K562 (cell line): ENCODE results near the gene OR1J4. TPM values are rescaled to one million over a fixed set of nuclear protein-coding genes. Genes with fewer than 3 reads are reported as not detected.

Experiments used
- polyA plus RNA-seq, 8 experiments: library from polyadenylated mRNA; depleted of rRNA in 4 of 8; stranded (reverse) in 5 of 8; unstranded in 3 of 8; fragments of >200 nt; fragmentation: Nextera tagmentation in 2 of 8; fragmentation: Illumina TruSeq in 1 of 8; extraction: Ambion mirVana in 2 of 8; extraction: Trizol in 1 of 8; gene quantifications; 2 replicates each; pipeline versions ENCODE4 v1.2.1 to v1.2.3, GENCODE V29; 2011 to 2014; ENCODE audit warnings: inconsistent platforms in 1 of 8, missing spikeins in 1 of 8
- total RNA-seq, 7 experiments: library from RNA; depleted of rRNA in 6 of 7; stranded (reverse); fragments of >200 nt in 6 of 7; fragmentation: Illumina TruSeq in 2 of 7; extraction: Trizol in 2 of 7; gene quantifications; 2 replicates each; pipeline versions ENCODE4 v1.2.1 to v1.2.3, GENCODE V29; 2011 to 2021; ENCODE audit warnings: low replicate concordance in 1 of 7

Gene OR1J4
- total and polyA plus RNA-seq, 9 of the 15 experiments (the other 6 are each of a cell fraction or from before 2014, with no cell fraction given): not detected

Other genes starting within 250 kb of the OR1J4 start
Only the 7 nearest of the 12 such genes appear.
- gene OR1J1, start 41.2 kb upstream of the OR1J4 start, total RNA-seq (2014; rRNA removed): not detected in 2 replicates
- not detected in 2 replicates for gene OR1J1, start 41.2 kb upstream of the OR1J4 start, total RNA-seq (2014; rRNA removed; fragmentation: Illumina TruSeq; extraction: Trizol)
- not detected in 2 replicates for gene OR1J1, start 41.2 kb upstream of the OR1J4 start, total RNA-seq (2015; rRNA removed; fragmentation: Illumina TruSeq; extraction: Trizol)
- gene OR1J1, start 41.2 kb upstream of the OR1J4 start, total RNA-seq (2021): not detected in 2 replicates
- gene OR1J1, start 41.2 kb upstream of the OR1J4 start, polyA plus RNA-seq (2011; rRNA removed): not detected in 2 replicates
- not detected in 2 replicates for gene OR1J1, start 41.2 kb upstream of the OR1J4 start, polyA plus RNA-seq (2014; fragmentation: Illumina TruSeq; extraction: Trizol)
- gene OR1J1, start 41.2 kb upstream of the OR1J4 start, polyA plus RNA-seq (2014; fragmentation: Nextera tagmentation; extraction: Ambion mirVana): not detected
- not detected in 2 replicates for gene OR1J1, start 41.2 kb upstream of the OR1J4 start, polyA plus RNA-seq (2014; rRNA removed)
- gene OR1J2, start 8.3 kb upstream of the OR1J4 start, total RNA-seq (2014; rRNA removed): not detected in 2 replicates
- not detected in 2 replicates for gene OR1J2, start 8.3 kb upstream of the OR1J4 start, total RNA-seq (2014; rRNA removed; fragmentation: Illumina TruSeq; extraction: Trizol)
- gene OR1J2, start 8.3 kb upstream of the OR1J4 start, total RNA-seq (2015; rRNA removed; fragmentation: Illumina TruSeq; extraction: Trizol): not detected in 2 replicates
- not detected in 2 replicates for gene OR1J2, start 8.3 kb upstream of the OR1J4 start, total RNA-seq (2021)
- gene OR1J2, start 8.3 kb upstream of the OR1J4 start, polyA plus RNA-seq (2011; rRNA removed): not detected in 2 replicates
- gene OR1J2, start 8.3 kb upstream of the OR1J4 start, polyA plus RNA-seq (2014; fragmentation: Illumina TruSeq; extraction: Trizol): not detected in 2 replicates
- gene OR1J2, start 8.3 kb upstream of the OR1J4 start, polyA plus RNA-seq (2014; fragmentation: Nextera tagmentation; extraction: Ambion mirVana): not detected
- gene OR1J2, start 8.3 kb upstream of the OR1J4 start, polyA plus RNA-seq (2014; rRNA removed): not detected in 2 replicates
- not detected in 2 replicates for gene OR1N1, start 8.2 kb downstream of the OR1J4 start, total RNA-seq (2014; rRNA removed)
- not detected in 2 replicates for gene OR1N1, start 8.2 kb downstream of the OR1J4 start, total RNA-seq (2014; rRNA removed; fragmentation: Illumina TruSeq; extraction: Trizol)
- not detected in 2 replicates for gene OR1N1, start 8.2 kb downstream of the OR1J4 start, total RNA-seq (2015; rRNA removed; fragmentation: Illumina TruSeq; extraction: Trizol)
- gene OR1N1, start 8.2 kb downstream of the OR1J4 start, total RNA-seq (2021): not detected in 2 replicates
- gene OR1N1, start 8.2 kb downstream of the OR1J4 start, polyA plus RNA-seq (2011; rRNA removed): not detected in 2 replicates
- gene OR1N1, start 8.2 kb downstream of the OR1J4 start, polyA plus RNA-seq (2014; fragmentation: Illumina TruSeq; extraction: Trizol): not detected in 2 replicates
- gene OR1N1, start 8.2 kb downstream of the OR1J4 start, polyA plus RNA-seq (2014; fragmentation: Nextera tagmentation; extraction: Ambion mirVana): not detected
- not detected in 2 replicates for gene OR1N1, start 8.2 kb downstream of the OR1J4 start, polyA plus RNA-seq (2014; rRNA removed)
- gene OR1N2, start 34.0 kb downstream of the OR1J4 start, total RNA-seq (2014; rRNA removed): not detected in 2 replicates
- gene OR1N2, start 34.0 kb downstream of the OR1J4 start, total RNA-seq (2014; rRNA removed; fragmentation: Illumina TruSeq; extraction: Trizol): not detected in 2 replicates
- gene OR1N2, start 34.0 kb downstream of the OR1J4 start, total RNA-seq (2015; rRNA removed; fragmentation: Illumina TruSeq; extraction: Trizol): not detected in 2 replicates
- gene OR1N2, start 34.0 kb downstream of the OR1J4 start, total RNA-seq (2021): not detected in 2 replicates
- gene OR1N2, start 34.0 kb downstream of the OR1J4 start, polyA plus RNA-seq (2011; rRNA removed): not detected in 2 replicates
- not detected in 2 replicates for gene OR1N2, start 34.0 kb downstream of the OR1J4 start, polyA plus RNA-seq (2014; fragmentation: Illumina TruSeq; extraction: Trizol)
- gene OR1N2, start 34.0 kb downstream of the OR1J4 start, polyA plus RNA-seq (2014; fragmentation: Nextera tagmentation; extraction: Ambion mirVana): not detected
- not detected in 2 replicates for gene OR1N2, start 34.0 kb downstream of the OR1J4 start, polyA plus RNA-seq (2014; rRNA removed)
- not detected in 2 replicates for gene OR1L8, start 64.2 kb downstream of the OR1J4 start, total RNA-seq (2014; rRNA removed)
- gene OR1L8, start 64.2 kb downstream of the OR1J4 start, total RNA-seq (2014; rRNA removed; fragmentation: Illumina TruSeq; extraction: Trizol): 0.10 TPM in 1 of 2 replicates, not detected in the other
- gene OR1L8, start 64.2 kb downstream of the OR1J4 start, total RNA-seq (2015; rRNA removed; fragmentation: Illumina TruSeq; extraction: Trizol): not detected in 2 replicates
- gene OR1L8, start 64.2 kb downstream of the OR1J4 start, total RNA-seq (2021): not detected in 2 replicates
- gene OR1L8, start 64.2 kb downstream of the OR1J4 start, polyA plus RNA-seq (2011; rRNA removed): not detected in 2 replicates
- 0.06 TPM in 1 of 2 replicates, not detected in the other for gene OR1L8, start 64.2 kb downstream of the OR1J4 start, polyA plus RNA-seq (2014; fragmentation: Illumina TruSeq; extraction: Trizol)
- under 1 TPM in 1 of 2 experiments, not detected in 1; 0.06 TPM for gene OR1L8, start 64.2 kb downstream of the OR1J4 start, polyA plus RNA-seq (2014; fragmentation: Nextera tagmentation; extraction: Ambion mirVana)
- gene OR1L8, start 64.2 kb downstream of the OR1J4 start, polyA plus RNA-seq (2014; rRNA removed): 0.03 TPM in 1 of 2 replicates, not detected in the other
- gene OR1Q1, start 95.6 kb downstream of the OR1J4 start, total RNA-seq (2014; rRNA removed): not detected in 2 replicates
- gene OR1Q1, start 95.6 kb downstream of the OR1J4 start, total RNA-seq (2014; rRNA removed; fragmentation: Illumina TruSeq; extraction: Trizol): not detected in 2 replicates
- gene OR1Q1, start 95.6 kb downstream of the OR1J4 start, total RNA-seq (2015; rRNA removed; fragmentation: Illumina TruSeq; extraction: Trizol): not detected in 2 replicates
- gene OR1Q1, start 95.6 kb downstream of the OR1J4 start, total RNA-seq (2021): not detected in 2 replicates
- not detected in 2 replicates for gene OR1Q1, start 95.6 kb downstream of the OR1J4 start, polyA plus RNA-seq (2011; rRNA removed)
- not detected in 2 replicates for gene OR1Q1, start 95.6 kb downstream of the OR1J4 start, polyA plus RNA-seq (2014; fragmentation: Illumina TruSeq; extraction: Trizol)
- gene OR1Q1, start 95.6 kb downstream of the OR1J4 start, polyA plus RNA-seq (2014; fragmentation: Nextera tagmentation; extraction: Ambion mirVana): not detected
- gene OR1Q1, start 95.6 kb downstream of the OR1J4 start, polyA plus RNA-seq (2014; rRNA removed): not detected in 2 replicates
- gene OR1B1, start 138.5 kb downstream of the OR1J4 start, total RNA-seq (2014; rRNA removed): not detected in 2 replicates
- not detected in 2 replicates for gene OR1B1, start 138.5 kb downstream of the OR1J4 start, total RNA-seq (2014; rRNA removed; fragmentation: Illumina TruSeq; extraction: Trizol)
- not detected in 2 replicates for gene OR1B1, start 138.5 kb downstream of the OR1J4 start, total RNA-seq (2015; rRNA removed; fragmentation: Illumina TruSeq; extraction: Trizol)
- not detected in 2 replicates for gene OR1B1, start 138.5 kb downstream of the OR1J4 start, total RNA-seq (2021)
- not detected in 2 replicates for gene OR1B1, start 138.5 kb downstream of the OR1J4 start, polyA plus RNA-seq (2011; rRNA removed)
- gene OR1B1, start 138.5 kb downstream of the OR1J4 start, polyA plus RNA-seq (2014; fragmentation: Illumina TruSeq; extraction: Trizol): not detected in 2 replicates
- not detected for gene OR1B1, start 138.5 kb downstream of the OR1J4 start, polyA plus RNA-seq (2014; fragmentation: Nextera tagmentation; extraction: Ambion mirVana)
- gene OR1B1, start 138.5 kb downstream of the OR1J4 start, polyA plus RNA-seq (2014; rRNA removed): not detected in 2 replicates